Measurements from ENCODE around the gene CALR3. TPM values are rescaled to one million over a fixed set of nuclear protein-coding genes. Genes with fewer than 3 reads are reported as not detected.

Gene CALR3
- total RNA-seq, 1 experiment from 2014 or later = not detected

GRCh38 chr19:16535381-16535780 lies 39.4 kb upstream of the CALR3 start:
- intact Hi-C loops (cut with micrococcal nuclease; ENCODE audit: unreplicated experiment) = no loop called here

GRCh38 chr19:16532440-16533234 lies 36.7 kb upstream of the CALR3 start:
- no peaks in the 10 kb centered on the region for H3K9me3 ChIP-seq
- H3K4me1 ChIP-seq = no peaks in the 10 kb centered on the region
- peaks cover 94% of the 10 kb centered on the region for H3K36me3 Mint-ChIP-seq (ENCODE audit: insufficient read depth, unreplicated experiment)
- H3K36me3 ChIP-seq (ENCODE audit: control insufficient read depth, insufficient read depth, low read length) = peaks cover 2% of the 10 kb centered on the region; the same call in 1 of the 2 replicates
- H3K27ac Mint-ChIP-seq (ENCODE audit: unreplicated experiment) = no peak overlapping the region
- no peaks in the 10 kb centered on the region for H3K27me3 ChIP-seq (replicated peaks; ENCODE audit: control insufficient read depth, insufficient read depth, low read length)
- CTCF ChIA-PET = no interaction called here
- intact Hi-C loops (cut with micrococcal nuclease; ENCODE audit: unreplicated experiment) = no loop called here
- no peak overlapping the region for H3K4me3 Mint-ChIP-seq (ENCODE audit: unreplicated experiment)
- BruUV-seq (replicated peaks) = no TSS peak
- no peaks in the 10 kb centered on the region for H3K4me1 Mint-ChIP-seq (ENCODE audit: low read depth, unreplicated experiment)
- H3K9me3 Mint-ChIP-seq (ENCODE audit: unreplicated experiment) = no peaks in the 10 kb centered on the region
- POLR2A ChIA-PET = no interaction called here
- DNase-seq = no peak
- H3K27me3 Mint-ChIP-seq (ENCODE audit: insufficient read depth, unreplicated experiment) = no peaks in the 10 kb centered on the region
- no peak overlapping the region for H3K4me3 ChIP-seq (ENCODE audit: low read depth, low read length)
- TF ChIP-seq, protein P1, sequence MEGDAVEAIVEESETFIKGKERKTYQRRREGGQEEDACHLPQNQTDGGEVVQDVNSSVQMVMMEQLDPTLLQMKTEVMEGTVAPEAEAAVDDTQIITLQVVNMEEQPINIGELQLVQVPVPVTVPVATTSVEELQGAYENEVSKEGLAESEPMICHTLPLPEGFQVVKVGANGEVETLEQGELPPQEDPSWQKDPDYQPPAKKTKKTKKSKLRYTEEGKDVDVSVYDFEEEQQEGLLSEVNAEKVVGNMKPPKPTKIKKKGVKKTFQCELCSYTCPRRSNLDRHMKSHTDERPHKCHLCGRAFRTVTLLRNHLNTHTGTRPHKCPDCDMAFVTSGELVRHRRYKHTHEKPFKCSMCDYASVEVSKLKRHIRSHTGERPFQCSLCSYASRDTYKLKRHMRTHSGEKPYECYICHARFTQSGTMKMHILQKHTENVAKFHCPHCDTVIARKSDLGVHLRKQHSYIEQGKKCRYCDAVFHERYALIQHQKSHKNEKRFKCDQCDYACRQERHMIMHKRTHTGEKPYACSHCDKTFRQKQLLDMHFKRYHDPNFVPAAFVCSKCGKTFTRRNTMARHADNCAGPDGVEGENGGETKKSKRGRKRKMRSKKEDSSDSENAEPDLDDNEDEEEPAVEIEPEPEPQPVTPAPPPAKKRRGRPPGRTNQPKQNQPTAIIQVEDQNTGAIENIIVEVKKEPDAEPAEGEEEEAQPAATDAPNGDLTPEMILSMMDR (IDR thresholded peaks at IDR 0.05; ENCODE audit: insufficient read depth in 1 of 2, low read depth in 1 of 2, low read length in 1 of 2, severe bottlenecking in 1 of 2, unreplicated experiment in 1 of 2) = no peak

More at GRCh38 chr19:16535381-16535780, 39.4 kb upstream of the CALR3 start:
- Histone ChIP-seq H3K4me3 (ENCODE audit: low read depth, low read length) (no peak overlapping the region), H3K4me1 (no peaks in the 10 kb centered on the region), H3K9me3 (no peaks in the 10 kb centered on the region), H3K27me3 (replicated peaks; ENCODE audit: control insufficient read depth, insufficient read depth, low read length) (no peaks in the 10 kb centered on the region), H3K36me3 (ENCODE audit: control insufficient read depth, insufficient read depth, low read length) (peaks cover 4% of the 10 kb centered on the region)
- no peak overlapping the region for H3K4me3 Mint-ChIP-seq (ENCODE audit: unreplicated experiment)
- POLR2A ChIA-PET = no interaction called here
- no TSS peak for BruUV-seq (replicated peaks)
- DNase-seq = no peak
- H3K36me3 Mint-ChIP-seq (ENCODE audit: insufficient read depth, unreplicated experiment) = peaks cover 94% of the 10 kb centered on the region
- no peaks in the 10 kb centered on the region for H3K4me1 Mint-ChIP-seq (ENCODE audit: low read depth, unreplicated experiment)
- TF ChIP-seq, protein P1 (IDR thresholded peaks at IDR 0.05; ENCODE audit: insufficient read depth in 1 of 2, low read depth in 1 of 2, low read length in 1 of 2, severe bottlenecking in 1 of 2, unreplicated experiment in 1 of 2) = no peak
- CTCF ChIA-PET = no interaction called here
- no peak overlapping the region for H3K27ac Mint-ChIP-seq (ENCODE audit: unreplicated experiment)
- H3K27me3 Mint-ChIP-seq (ENCODE audit: insufficient read depth, unreplicated experiment) = no peaks in the 10 kb centered on the region
- H3K9me3 Mint-ChIP-seq (ENCODE audit: unreplicated experiment) = no peaks in the 10 kb centered on the region

DNA sequence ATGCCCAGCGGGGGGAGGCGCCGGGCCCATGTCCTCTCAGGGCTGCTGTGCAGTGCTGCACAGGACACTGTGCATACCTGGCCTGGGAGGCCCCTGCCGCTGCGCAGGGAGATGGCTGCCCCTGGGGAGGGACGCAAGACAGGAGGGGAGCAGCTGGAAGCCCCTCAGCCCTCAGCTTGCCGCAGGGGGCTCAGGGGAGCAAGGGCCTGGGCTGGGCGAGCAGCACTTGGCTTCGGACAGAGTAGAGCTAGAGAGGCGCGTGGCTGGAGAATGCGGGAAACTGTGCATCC lies 35.4 kb upstream of the CALR3 start:
- Mint-ChIP-seq H3K4me1 (ENCODE audit: low read depth, unreplicated experiment) (no peaks in the 10 kb centered on the region), H3K36me3 (ENCODE audit: insufficient read depth, unreplicated experiment) (peaks cover 94% of the 10 kb centered on the region), H3K4me3 (ENCODE audit: unreplicated experiment) (no peak overlapping the region), H3K27ac (ENCODE audit: unreplicated experiment) (no peak overlapping the region), H3K27me3 (ENCODE audit: insufficient read depth, unreplicated experiment) (no peaks in the 10 kb centered on the region), H3K9me3 (ENCODE audit: unreplicated experiment) (no peaks in the 10 kb centered on the region)
- H3K36me3 ChIP-seq (ENCODE audit: control insufficient read depth, insufficient read depth, low read length) = peaks cover 6% of the 10 kb centered on the region
- POLR2A ChIA-PET = no interaction called here
- TF ChIP-seq, protein P1 (IDR thresholded peaks at IDR 0.05; ENCODE audit: insufficient read depth in 1 of 2, low read depth in 1 of 2, low read length in 1 of 2, severe bottlenecking in 1 of 2, unreplicated experiment in 1 of 2) = no peak
- no peak for DNase-seq
- H3K4me1 ChIP-seq = no peaks in the 10 kb centered on the region
- CTCF ChIA-PET = no interaction called here
- no TSS peak for BruUV-seq (replicated peaks)
- no peaks in the 10 kb centered on the region for H3K9me3 ChIP-seq
- H3K27me3 ChIP-seq (replicated peaks; ENCODE audit: control insufficient read depth, insufficient read depth, low read length) = no peaks in the 10 kb centered on the region
- intact Hi-C loops (cut with micrococcal nuclease; ENCODE audit: unreplicated experiment) = no loop called here
- H3K4me3 ChIP-seq (ENCODE audit: low read depth, low read length) = no peak overlapping the region
